ENCODE data around the gene PAFAH1B2. TPM values are rescaled to one million over a fixed set of nuclear protein-coding genes. Genes with fewer than 3 reads are reported as not detected.
A peak's percentile ranks its signal among the peaks of the same experiment; 100 is the strongest.

PAFAH1B2 gene
- total and polyA plus RNA-seq, 2 experiments from 2014 or later = 87.5 to 148 TPM

- H3K36me3 Mint-ChIP-seq (ENCODE audit: low read depth) = peaks cover 11% of the 10 kb centered on the region
- Histone ChIP-seq H2AFZ (no peak overlapping the region), H3K4me3 (no peak overlapping the region), H3K4me1 (ENCODE audit: insufficient read depth) (peaks cover 25% of the 10 kb centered on the region), H3K27ac (ENCODE audit: low read depth) (no peak overlapping the region), H3F3A (replicated peaks; ENCODE audit: low read depth) (peaks cover 33% of the 10 kb centered on the region), H3K79me2 (replicated peaks; ENCODE audit: insufficient read depth) (peaks cover 5% of the 10 kb centered on the region; the same call in 1 of the 2 replicates), H3K4me2 (no peak overlapping the region), H3K27me3 (ENCODE audit: insufficient read depth) (no peaks in the 10 kb centered on the region), H4K20me1 (replicated peaks; ENCODE audit: insufficient read depth) (0 out of 2 replicates have a peak, but pooled peaks cover under 1% of the 10 kb centered on the region), H3K36me3 (ENCODE audit: insufficient read depth) (0 out of 2 replicates have a peak, but pooled peaks cover under 1% of the 10 kb centered on the region), H3K9me2 (ENCODE audit: insufficient read depth) (no peaks in the 10 kb centered on the region)
- H3K27ac Mint-ChIP-seq = no peak overlapping the region
- DNase-seq (ENCODE audit: low spot score) = no peak
- H3K9me3 Mint-ChIP-seq = no peaks in the 10 kb centered on the region
- no peak overlapping the region for H3K4me3 Mint-ChIP-seq
- ATAC-seq = no peak
- peaks cover 12% of the 10 kb centered on the region for H3K27me3 Mint-ChIP-seq (ENCODE audit: insufficient read depth, low read depth, poor library complexity)
- no peak for TF ChIP-seq JUNB (IDR thresholded peaks at IDR 0.05; ENCODE audit: unreplicated experiment)
- H3K4me1 Mint-ChIP-seq = peaks cover 32% of the 10 kb centered on the region
Measured at GRCh38 chr11:117176186-117176585, 32.1 kb downstream of the PAFAH1B2 start.

GRCh38 chr11:117177534-117178209 is 33.6 kb downstream of the PAFAH1B2 start:
- peak overlapping the region; percentile 97 for H3K4me2 ChIP-seq
- peak overlapping the region; percentile 95 for H3K27ac ChIP-seq (ENCODE audit: low read depth)
- H3K36me3 ChIP-seq (ENCODE audit: insufficient read depth) = no peaks in the 10 kb centered on the region
- peaks cover 30% of the 10 kb centered on the region for H3F3A ChIP-seq (replicated peaks; ENCODE audit: low read depth)
- H3K9me2 ChIP-seq (ENCODE audit: insufficient read depth) = no peaks in the 10 kb centered on the region
- TF ChIP-seq REST (IDR thresholded peaks at IDR 0.05; ENCODE audit: unreplicated experiment) = no peak
- TF ChIP-seq, protein P1, sequence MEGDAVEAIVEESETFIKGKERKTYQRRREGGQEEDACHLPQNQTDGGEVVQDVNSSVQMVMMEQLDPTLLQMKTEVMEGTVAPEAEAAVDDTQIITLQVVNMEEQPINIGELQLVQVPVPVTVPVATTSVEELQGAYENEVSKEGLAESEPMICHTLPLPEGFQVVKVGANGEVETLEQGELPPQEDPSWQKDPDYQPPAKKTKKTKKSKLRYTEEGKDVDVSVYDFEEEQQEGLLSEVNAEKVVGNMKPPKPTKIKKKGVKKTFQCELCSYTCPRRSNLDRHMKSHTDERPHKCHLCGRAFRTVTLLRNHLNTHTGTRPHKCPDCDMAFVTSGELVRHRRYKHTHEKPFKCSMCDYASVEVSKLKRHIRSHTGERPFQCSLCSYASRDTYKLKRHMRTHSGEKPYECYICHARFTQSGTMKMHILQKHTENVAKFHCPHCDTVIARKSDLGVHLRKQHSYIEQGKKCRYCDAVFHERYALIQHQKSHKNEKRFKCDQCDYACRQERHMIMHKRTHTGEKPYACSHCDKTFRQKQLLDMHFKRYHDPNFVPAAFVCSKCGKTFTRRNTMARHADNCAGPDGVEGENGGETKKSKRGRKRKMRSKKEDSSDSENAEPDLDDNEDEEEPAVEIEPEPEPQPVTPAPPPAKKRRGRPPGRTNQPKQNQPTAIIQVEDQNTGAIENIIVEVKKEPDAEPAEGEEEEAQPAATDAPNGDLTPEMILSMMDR (conservative IDR thresholded peaks at IDR 0.05; ENCODE audit: low read depth in 2 of 2) = no peak
- H3K4me3 ChIP-seq = peak overlapping the region; percentile 95
- DNase-seq (ENCODE audit: low spot score) (no peak), ATAC-seq (no peak)
- H2AFZ ChIP-seq = peak overlapping the region; percentile 61; the same call in 1 of the 2 replicates
- Mint-ChIP-seq H3K27me3 (ENCODE audit: insufficient read depth, low read depth, poor library complexity) (peaks cover 15% of the 10 kb centered on the region), H3K4me3 (peak overlapping the region; percentile 95), H3K9me3 (no peaks in the 10 kb centered on the region), H3K27ac (peak overlapping the region; percentile 88), H3K4me1 (peaks cover 26% of the 10 kb centered on the region), H3K36me3 (ENCODE audit: low read depth) (peaks cover 2% of the 10 kb centered on the region)
- peaks cover 25% of the 10 kb centered on the region for H3K4me1 ChIP-seq (ENCODE audit: insufficient read depth)
- no peaks in the 10 kb centered on the region for H3K27me3 ChIP-seq (ENCODE audit: insufficient read depth)
- H3K79me2 ChIP-seq (replicated peaks; ENCODE audit: insufficient read depth) = peaks cover 5% of the 10 kb centered on the region; the same call in 1 of the 2 replicates
- no peaks in the 10 kb centered on the region for H4K20me1 ChIP-seq (replicated peaks; ENCODE audit: insufficient read depth)

All from GM23338 (cell line).